Fibroblast of lung (primary cell): ENCODE data around the gene USP9Y. TPM values are rescaled to one million over a fixed set of nuclear protein-coding genes. Genes with fewer than 3 reads are reported as not detected.
A peak's percentile ranks its signal among the peaks of the same experiment; 100 is the strongest.

ENCODE experiments used
- DNase-seq, 2 donors: peaks; one replicate each; pipeline versions ENCODE4 v3.0.0 to v3.0.0-alpha.2; 2010; ENCODE audit warnings: low read depth in 2 of 2
- H2AFZ ChIP-seq: 2 replicates; pipeline ENCODE4 v1.5.1; 2012; ENCODE audit warnings: low read length, control low read depth, inconsistent platforms
- H3K27ac ChIP-seq: 2 replicates; pipeline ENCODE4 v1.5.1; 2011; ENCODE audit warnings: low read length, control low read depth; ENCODE audit not compliant: insufficient read depth
- H3K27me3 ChIP-seq: 2 replicates; pipeline ENCODE4 v1.5.1; 2011; ENCODE audit warnings: mild to moderate bottlenecking, low read length; ENCODE audit not compliant: control insufficient read depth, insufficient read depth
- H3K36me3 ChIP-seq: 2 replicates; pipeline ENCODE4 v1.5.1; 2011; ENCODE audit warnings: low read length; ENCODE audit not compliant: control insufficient read depth, insufficient read depth
- H3K4me1 ChIP-seq: 2 replicates; pipeline ENCODE4 v1.5.1; 2011; ENCODE audit warnings: low read length; ENCODE audit not compliant: control insufficient read depth, insufficient read depth; ENCODE audit errors: extremely low read depth
- H3K4me2 ChIP-seq: 2 replicates; pipeline ENCODE4 v1.5.1; 2011; ENCODE audit warnings: low read length, control low read depth; ENCODE audit not compliant: insufficient read depth; ENCODE audit errors: extremely low read depth
- H3K4me3 ChIP-seq, 4 experiments: fragments of 200-600 bp in 1 of 4; sonication (generic) in 1 of 4; replicated peaks in 1 of 4; 2 replicates each; pipeline ENCODE4 v1.5.1; 2011 to 2016; ENCODE audit warnings: low read length in 4 of 4, low read depth in 3 of 4, mild to moderate bottlenecking in 3 of 4, control low read depth in 2 of 4, inconsistent platforms in 1 of 4, mixed read lengths in 1 of 4; ENCODE audit not compliant: insufficient read depth in 1 of 4; ENCODE audit errors: control extremely low read depth in 1 of 4
- H3K79me2 ChIP-seq: 2 replicates; pipeline ENCODE4 v1.5.1; 2012; ENCODE audit warnings: mild to moderate bottlenecking, low read length, inconsistent platforms; ENCODE audit not compliant: control insufficient read depth, insufficient read depth
- H3K9ac ChIP-seq: 2 replicates; pipeline ENCODE4 v1.5.1; 2011; ENCODE audit warnings: mild to moderate bottlenecking, low read length, control low read depth; ENCODE audit not compliant: insufficient read depth
- H3K9me3 ChIP-seq: 2 replicates; pipeline ENCODE4 v1.5.1; 2012; ENCODE audit warnings: low read depth, low read length; ENCODE audit not compliant: control insufficient read depth, insufficient read depth
- H4K20me1 ChIP-seq: 2 replicates; pipeline ENCODE4 v1.5.1; 2011; ENCODE audit warnings: low read length; ENCODE audit not compliant: control insufficient read depth, insufficient read depth; ENCODE audit errors: extremely low read depth
- CTCF ChIP-seq, 2 donors: IDR thresholded peaks in 1 of 2; conservative IDR thresholded peaks in 1 of 2; 1 replicate in 1 of 2; 2 replicates in 1 of 2; pipeline ENCODE4 v1.5.1; 2011 to 2012; ENCODE audit warnings: low read length in 2 of 2, control low read depth in 1 of 2, inconsistent platforms in 1 of 2, low read depth in 1 of 2, mild to moderate bottlenecking in 1 of 2
- EZH2 ChIP-seq: IDR thresholded peaks from 2 replicates; pipeline ENCODE4 v1.5.1; 2012; ENCODE audit warnings: low read length, control low read depth, mild to moderate bottlenecking; ENCODE audit errors: missing control alignments
- polyA plus RNA-seq, 2 donors: library from polyadenylated mRNA; depleted of rRNA in 1 of 2; stranded (reverse) in 1 of 2; unstranded in 1 of 2; fragments of >200 nt; gene quantifications; 2 replicates each; pipeline ENCODE4 v1.2.1, GENCODE V29; 2011 to 2012; ENCODE audit warnings: missing spikeins in 1 of 2
- total RNA-seq: library from RNA; depleted of rRNA; stranded (reverse); fragments of >200 nt; gene quantifications from 2 replicates; pipeline ENCODE4 v1.2.1, GENCODE V29; 2014

USP9Y gene
- total and polyA plus RNA-seq, 2 donors (not counting 1 experiment from before 2014, with no cell fraction given) = 39.6 TPM; not detected in 1

GRCh38 chrY:12898604-12899003 is 197.6 kb downstream of the USP9Y start:
- H3K27me3 ChIP-seq = no peaks in the 10 kb centered on the region
- no peak overlapping the region for H2AFZ ChIP-seq
- H3K79me2 ChIP-seq = no peaks in the 10 kb centered on the region
- no peak overlapping the region for H3K27ac ChIP-seq
- H3K9me3 ChIP-seq = no peaks in the 10 kb centered on the region
- TF ChIP-seq CTCF (conservative IDR thresholded peaks at IDR 0.05 in 1 of 2, IDR thresholded peaks at IDR 0.05 in 1 of 2; ENCODE audit: low read depth in 1 of 2, low read length in 2 of 2) (no peak), EZH2 (no peak)
- no peak overlapping the region for H3K4me2 ChIP-seq
- no peaks in the 10 kb centered on the region for H4K20me1 ChIP-seq
- no peaks in the 10 kb centered on the region for H3K36me3 ChIP-seq
- no peak overlapping the region for H3K4me3 ChIP-seq
- DNase-seq = no peak
- H3K9ac ChIP-seq = no peak overlapping the region
- no peaks in the 10 kb centered on the region for H3K4me1 ChIP-seq

GRCh38 chrY:12904618-12905516 is 203.8 kb downstream of the USP9Y start, which contains the start of gene DDX3Y:
Gene DDX3Y (plus strand): TSS chrY:12904868. CDS start chrY:12904937, 69 bp downstream.
- Histone ChIP-seq H2AFZ (peak within 1 kb of the TSS; percentile 57), H3K9ac (peak within 1 kb of the TSS; percentile 81), H3K36me3 (no peaks in the 10 kb centered on the region), H3K4me2 (no peak within 1 kb of the TSS), H3K79me2 (peaks cover 37% of the 10 kb centered on the region), H3K27me3 (no peaks in the 10 kb centered on the region), H3K9me3 (no peaks in the 10 kb centered on the region), H3K27ac (peak within 1 kb of the TSS; percentile 86), H4K20me1 (no peaks in the 10 kb centered on the region), H3K4me1 (no peaks in the 10 kb centered on the region), H3K4me3 (peak within 1 kb of the TSS; percentile 18 to 99 (median 67))
- peak in 1 of 2 donors; percentile 97 for DNase-seq
- TF ChIP-seq EZH2 (no peak), CTCF (conservative IDR thresholded peaks at IDR 0.05 in 1 of 2, IDR thresholded peaks at IDR 0.05 in 1 of 2; ENCODE audit: low read depth in 1 of 2, low read length in 2 of 2) (no peak)

GRCh38 chrY:12905517-12905872 is 204.5 kb downstream of the USP9Y start:
- DNase-seq = peak in 1 of 2 donors; percentile 72
- no peaks in the 10 kb centered on the region for H3K9me3 ChIP-seq
- H2AFZ ChIP-seq = no peak overlapping the region
- TF ChIP-seq CTCF (conservative IDR thresholded peaks at IDR 0.05 in 1 of 2, IDR thresholded peaks at IDR 0.05 in 1 of 2; ENCODE audit: low read depth in 1 of 2, low read length in 2 of 2) = no peak
- no peak for TF ChIP-seq EZH2
- H3K79me2 ChIP-seq = peaks cover 38% of the 10 kb centered on the region
- no peaks in the 10 kb centered on the region for H3K27me3 ChIP-seq
- no peaks in the 10 kb centered on the region for H4K20me1 ChIP-seq
- peak overlapping the region; percentile 86 for H3K27ac ChIP-seq
- no peaks in the 10 kb centered on the region for H3K4me1 ChIP-seq
- H3K4me3 ChIP-seq = peak overlapping the region; percentile 18 to 99 (median 64)
- H3K36me3 ChIP-seq = no peaks in the 10 kb centered on the region
- H3K9ac ChIP-seq = peak overlapping the region; percentile 81
- no peak overlapping the region for H3K4me2 ChIP-seq
